HEK293 (cell line): Measurements from ENCODE around the gene HYLS1.

Source experiments
- CTCF ChIA-PET: fragments of 350-600 bp; formaldehyde crosslinking; extraction: SDS; loops from one replicate; lab custom pipeline; 2021; ENCODE audit warnings: antibody characterized with exemption; lab: Yijun Ruan, JAX
- POLR2A ChIA-PET: fragments of 300-600 bp; formaldehyde crosslinking; extraction: SDS; loops from one replicate; lab custom pipeline; 2020; ENCODE audit warnings: antibody characterized with exemption, inconsistent platforms; lab: Yijun Ruan, JAX
- H3K27ac ChIP-seq: fragments of 200-500 bp; sonication (Bioruptor generic); 2 replicates; pipeline ENCODE4 v1.5.1; 2014; ENCODE audit warnings: low read depth, low read length, control low read depth, inconsistent platforms; ENCODE audit errors: extremely low read depth
- H3K36me3 ChIP-seq, 2 experiments: fragments of 200-500 bp in 1 of 2; sonication (Bioruptor generic) in 1 of 2; 1 replicate in 1 of 2; 2 replicates in 1 of 2; pipeline ENCODE4 v1.5.1; 2014 to 2017; ENCODE audit warnings: inconsistent platforms in 2 of 2, low read length in 2 of 2; ENCODE audit not compliant: control insufficient read depth in 2 of 2, insufficient read depth in 1 of 2
- H3K4me1 ChIP-seq: fragments of 200-500 bp; sonication (Bioruptor generic); 2 replicates; pipeline ENCODE4 v1.5.1; 2014; ENCODE audit warnings: mild to moderate bottlenecking, low read length, inconsistent platforms; ENCODE audit not compliant: control insufficient read depth, insufficient read depth
- H3K4me3 ChIP-seq: 2 replicates; pipeline ENCODE4 v1.5.1; 2011; ENCODE audit warnings: low read depth, mild to moderate bottlenecking, control low read depth, low read length, moderate library complexity
- H3K9me3 ChIP-seq: fragments of 200-500 bp; sonication (Bioruptor generic); 2 replicates; pipeline ENCODE4 v1.5.1; 2014; ENCODE audit warnings: low read depth, low read length, inconsistent platforms; ENCODE audit not compliant: control insufficient read depth, insufficient read depth
- EGR2 ChIP-seq: fragments of 450-650 bp; formaldehyde crosslinking; IDR thresholded peaks from 2 replicates; pipeline ENCODE4 v1.5.1; 2016; ENCODE audit warnings: low read depth, missing biosample characterization, missing genetic modification characterization
- GLI2 ChIP-seq: fragments of 450-650 bp; formaldehyde crosslinking; IDR thresholded peaks from 2 replicates; pipeline ENCODE4; 2017; ENCODE audit warnings: missing biosample characterization, missing genetic modification characterization, low read depth, borderline replicate concordance
- GLIS1 ChIP-seq: fragments of 450-650 bp; formaldehyde crosslinking; IDR thresholded peaks from 2 replicates; pipeline ENCODE4 v1.5.1; 2016; ENCODE audit warnings: missing biosample characterization, missing genetic modification characterization
- PRDM2 ChIP-seq: fragments of 450-650 bp; formaldehyde crosslinking; IDR thresholded peaks from 2 replicates; pipeline ENCODE4 v1.5.1; 2016; ENCODE audit warnings: missing biosample characterization, missing genetic modification characterization, borderline replicate concordance
- SALL2 ChIP-seq: fragments of 450-650 bp; formaldehyde crosslinking; IDR thresholded peaks from 2 replicates; pipeline ENCODE4 v1.5.0; 2017; ENCODE audit warnings: missing biosample characterization, mild to moderate bottlenecking, missing genetic modification characterization, borderline replicate concordance
- ZFHX2 ChIP-seq: fragments of 450-650 bp; formaldehyde crosslinking; conservative IDR thresholded peaks from 2 replicates; pipeline ENCODE4 v1.5.1; 2016; ENCODE audit warnings: missing biosample characterization, missing genetic modification characterization
- ZNF211 ChIP-seq: fragments of 450-650 bp; formaldehyde crosslinking; IDR thresholded peaks from 2 replicates; pipeline ENCODE4 v1.5.1; 2016; ENCODE audit warnings: low read depth, missing biosample characterization, missing genetic modification characterization
- ZNF366 ChIP-seq: fragments of 450-650 bp; formaldehyde crosslinking; conservative IDR thresholded peaks from 2 replicates; pipeline ENCODE4 v1.5.1; 2016; ENCODE audit warnings: missing biosample characterization, missing genetic modification characterization
- ZNF449 ChIP-seq: fragments of 450-650 bp; formaldehyde crosslinking; IDR thresholded peaks from 2 replicates; pipeline ENCODE4 v1.5.1; 2017; ENCODE audit warnings: missing biosample characterization, mild to moderate bottlenecking, missing genetic modification characterization, moderate library complexity
- ZNF513 ChIP-seq: fragments of 450-650 bp; IDR thresholded peaks from 2 replicates; pipeline ENCODE4 v1.5.1; 2018; ENCODE audit warnings: missing biosample characterization, missing genetic modification characterization
- ZNF521 ChIP-seq: fragments of 450-650 bp; formaldehyde crosslinking; IDR thresholded peaks from 2 replicates; pipeline ENCODE4 v1.5.1; 2017; ENCODE audit warnings: missing biosample characterization, mild to moderate bottlenecking, missing genetic modification characterization
- ZNF621 ChIP-seq: fragments of 450-650 bp; formaldehyde crosslinking; IDR thresholded peaks from 2 replicates; pipeline ENCODE4 v1.5.1; 2017; ENCODE audit warnings: missing biosample characterization, missing genetic modification characterization

The HYLS1 gene

GRCh38 chr11:125925247-125925740 is 37.8 kb downstream of the HYLS1 start:
- no peaks in the 10 kb centered on the region for H3K4me1 ChIP-seq
- TF ChIP-seq ZNF211 (tag by site-specific recombination) (no peak), SALL2 (no peak), ZNF513 (tag by site-specific recombination) (no peak), ZNF521 (tag by site-specific recombination) (no peak), GLI2 (tag by site-specific recombination) (no peak)
- ChIA-PET POLR2A (no interaction called here), CTCF (interaction anchor here (0.6 to 8.2 kb wide), 7 partner anchors 18 to 269 kb away, joined by 3 to 131 read pairs (median 3); no protein-coding TSS in a partner anchor)
- H3K4me3 ChIP-seq = no peak overlapping the region
- H3K36me3 ChIP-seq = no peaks in the 10 kb centered on the region
- no peaks in the 10 kb centered on the region for H3K9me3 ChIP-seq
- no peak overlapping the region for H3K27ac ChIP-seq

- CTCF ChIA-PET = interaction anchor here (0.6 to 8.2 kb wide), 5 partner anchors 19 to 269 kb away, joined by 3 to 131 read pairs (median 4); no protein-coding TSS in a partner anchor
- no peaks in the 10 kb centered on the region for H3K4me1 ChIP-seq
- H3K27ac ChIP-seq = no peak overlapping the region
- POLR2A ChIA-PET = no interaction called here
- H3K4me3 ChIP-seq = no peak overlapping the region
- TF ChIP-seq ZFHX2 = 0 out of 2 replicates have a peak, but pooled peaks have one; percentile 10
- TF ChIP-seq PRDM2 (tag by site-specific recombination) = no peak
- 0 out of 2 replicates have a peak, but pooled peaks have one; percentile 13 for TF ChIP-seq GLIS1 (tag by site-specific recombination)
- no peak for TF ChIP-seq ZNF366 (tag by site-specific recombination)
- no peaks in the 10 kb centered on the region for H3K36me3 ChIP-seq
- no peaks in the 10 kb centered on the region for H3K9me3 ChIP-seq
Measured at GRCh38 chr11:125925804-125926203, 38.3 kb downstream of the HYLS1 start.

- TF ChIP-seq ZNF449 (no peak), ZNF621 (tag by site-specific recombination) (no peak), EGR2 (tag by site-specific recombination) (no peak)
- Histone ChIP-seq H3K36me3 (no peaks in the 10 kb centered on the region), H3K27ac (no peak overlapping the region), H3K4me1 (no peaks in the 10 kb centered on the region), H3K4me3 (no peak overlapping the region), H3K9me3 (no peaks in the 10 kb centered on the region)
- POLR2A ChIA-PET = no interaction called here
- CTCF ChIA-PET = interaction anchor here (8.2 kb wide), 1 partner anchor 268 kb away, joined by 131 read pairs; no protein-coding TSS in a partner anchor
Measured at GRCh38 chr11:125926682-125927081, 39.2 kb downstream of the HYLS1 start.
